ENCODE results near the gene HOXA11.

The HOXA11 gene

GRCh38 chr7:27205325-27206280, 20.6 kb upstream of the HOXA11 start:
- DNase-seq: peak; percentile 52

GRCh38 chr7:27204851-27205322, 19.9 kb upstream of the HOXA11 start:
- DNase-seq: peak; percentile 59

GRCh38 chr7:27203964-27204594, 19.0 kb upstream of the HOXA11 start:
- peak; percentile 53 for DNase-seq

- DNase-seq: peak; percentile 50
These were observed 18.4 kb upstream of the HOXA11 start for GRCh38 chr7:27203365-27203953.

- no peak for DNase-seq
These were observed 17.8 kb upstream of the HOXA11 start for GRCh38 chr7:27202862-27203134.

GRCh38 chr7:27202018-27202861, 17.2 kb upstream of the HOXA11 start:
- DNase-seq: peak; percentile 56

GRCh38 chr7:27201580-27202017, 16.6 kb upstream of the HOXA11 start:
- DNase-seq: no peak

- peak; percentile 58 for DNase-seq
These were observed 15.9 kb upstream of the HOXA11 start for GRCh38 chr7:27200761-27201579.

GRCh38 chr7:27199849-27200760, 15.1 kb upstream of the HOXA11 start, which contains the start of gene HOXA13:
Gene HOXA13 (minus strand): TSS chr7:27200091. CDS start chr7:27200077, 14 bp downstream.
- peak; percentile 67 for DNase-seq

GRCh38 chr7:27198871-27199801, 14.1 kb upstream of the HOXA11 start:
- peak; percentile 65 for DNase-seq

- peak; percentile 59 for DNase-seq
These were observed 13.3 kb upstream of the HOXA11 start for GRCh38 chr7:27198138-27198841.

- no peak for DNase-seq
These were observed 12.4 kb upstream of the HOXA11 start for GRCh38 chr7:27197137-27198042.

- peak; percentile 93 for DNase-seq
These were observed 11.3 kb upstream of the HOXA11 start for GRCh38 chr7:27196287-27196767.

- DNase-seq: peak; percentile 33
These were observed 9.8 kb upstream of the HOXA11 start for GRCh38 chr7:27194686-27195379.

GRCh38 chr7:27194002-27194352, 8.9 kb upstream of the HOXA11 start:
- no peak for DNase-seq

GRCh38 chr7:27193335-27194001, 8.4 kb upstream of the HOXA11 start:
- DNase-seq: peak; percentile 56

All from activated CD8-positive, alpha-beta memory T cell treated with anti-CD3 and anti-CD28 coated beads for 24 hours (primary cell).